ENCODE measurements around the gene KRTAP12-3.
"Not testable (repeated sequence)": the region's sequence is repeated elsewhere in the genome, so short reads cannot be mapped to it uniquely, and the experiment has no call there.

Gene KRTAP12-3

GRCh38 chr21:44685050-44685449, 27.3 kb downstream of the KRTAP12-3 start:
- not testable (repeated sequence) for DNase-seq

- no peak for DNase-seq
Observed at GRCh38 chr21:44686000-44686781, 28.5 kb downstream of the KRTAP12-3 start.

DNA sequence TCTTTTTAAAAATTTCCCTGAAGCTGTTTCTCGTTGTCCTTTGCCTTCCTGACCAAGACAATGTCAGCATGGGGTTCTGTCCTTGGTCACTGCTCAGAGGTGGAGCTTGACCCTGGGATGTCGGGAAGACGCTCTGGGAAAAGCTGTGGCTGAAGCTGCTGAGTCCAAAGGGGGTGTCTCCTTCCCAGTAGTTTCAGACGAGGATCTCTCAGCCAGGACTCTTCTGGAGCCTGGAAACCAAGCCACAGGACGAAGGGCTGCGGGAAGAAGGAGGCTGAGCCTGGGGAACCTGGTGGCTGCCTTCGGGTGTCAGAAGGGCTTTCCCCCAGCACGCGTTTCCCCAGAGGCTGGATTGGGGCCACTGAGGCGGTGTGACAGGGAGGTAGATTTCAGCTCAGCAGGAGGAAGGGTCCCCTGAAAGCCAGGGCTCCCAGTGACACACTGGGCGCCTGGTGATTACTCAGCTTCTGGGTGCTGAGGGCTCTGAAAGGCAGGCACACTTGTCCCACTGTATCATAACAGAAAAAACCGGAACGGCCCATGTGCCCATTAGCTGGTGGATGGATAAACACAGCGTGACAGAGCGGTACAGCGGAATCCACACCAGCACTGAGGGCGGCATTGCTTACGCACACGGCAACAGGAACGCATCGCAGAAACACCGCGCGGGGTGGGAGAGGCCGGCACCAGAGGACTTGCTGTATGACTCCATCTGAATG, 29.3 kb downstream of the KRTAP12-3 start:
- DNase-seq: no peak

DNA sequence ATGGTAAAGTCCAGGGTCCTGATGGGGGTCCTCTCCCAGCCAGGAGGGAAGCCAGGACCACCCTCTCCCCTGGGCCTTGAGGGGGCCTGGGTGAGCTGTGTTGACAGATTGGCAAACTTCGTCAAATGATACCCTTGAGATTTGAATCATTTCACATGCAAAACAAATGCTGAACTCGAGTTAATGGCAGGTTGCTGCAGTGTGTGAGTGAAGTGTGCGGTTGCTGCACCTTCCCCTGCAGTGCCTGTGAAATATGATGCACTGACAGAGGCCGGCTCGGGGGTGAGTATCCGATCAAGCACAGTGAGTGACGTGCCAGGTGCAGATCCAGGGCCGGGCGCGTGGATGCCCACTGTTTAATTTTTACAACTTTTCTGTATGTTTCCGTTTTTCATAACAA, 29.9 kb downstream of the KRTAP12-3 start:
- DNase-seq: no peak

DNA sequence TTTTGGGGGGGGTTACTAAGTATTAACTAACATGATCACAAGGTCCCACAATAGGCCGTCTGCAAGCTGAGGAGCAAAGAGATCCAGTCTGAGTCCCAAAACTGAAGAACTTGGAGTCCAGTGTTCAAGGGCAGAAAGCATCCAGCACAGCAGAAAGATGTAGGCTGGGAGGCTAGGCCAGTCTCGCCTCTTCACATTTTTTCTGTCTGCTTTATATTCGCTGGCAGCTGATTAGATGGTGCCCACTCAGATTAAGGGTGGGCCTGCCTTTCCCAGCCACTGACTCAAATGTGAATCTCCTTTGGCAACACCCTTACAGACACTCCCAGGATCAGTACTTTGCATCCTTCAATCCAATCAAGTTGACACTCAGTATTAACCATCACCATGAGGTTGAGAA, 32.0 kb downstream of the KRTAP12-3 start:
- DNase-seq: not testable (repeated sequence)

DNA sequence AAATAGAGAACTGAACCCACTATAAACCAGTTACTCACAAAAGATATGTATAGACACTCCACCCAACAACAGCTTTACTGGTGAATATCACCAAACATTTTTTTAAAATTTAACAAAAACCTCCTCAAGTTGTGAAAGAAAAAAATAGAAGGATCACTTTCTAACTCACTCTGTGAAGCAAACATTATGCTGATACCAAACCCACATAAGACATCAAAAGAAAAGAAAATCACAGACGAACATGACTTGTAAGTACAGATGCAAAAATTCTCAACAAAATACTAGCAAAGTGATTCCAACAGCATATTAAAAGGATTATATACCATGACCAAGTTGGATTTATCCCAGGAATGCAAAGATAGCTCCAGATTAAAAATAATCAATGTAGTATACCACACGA, 34.0 kb downstream of the KRTAP12-3 start:
- no peak for DNase-seq

GRCh38 chr21:44692798-44693512, 35.2 kb downstream of the KRTAP12-3 start:
- no peak for DNase-seq

DNA sequence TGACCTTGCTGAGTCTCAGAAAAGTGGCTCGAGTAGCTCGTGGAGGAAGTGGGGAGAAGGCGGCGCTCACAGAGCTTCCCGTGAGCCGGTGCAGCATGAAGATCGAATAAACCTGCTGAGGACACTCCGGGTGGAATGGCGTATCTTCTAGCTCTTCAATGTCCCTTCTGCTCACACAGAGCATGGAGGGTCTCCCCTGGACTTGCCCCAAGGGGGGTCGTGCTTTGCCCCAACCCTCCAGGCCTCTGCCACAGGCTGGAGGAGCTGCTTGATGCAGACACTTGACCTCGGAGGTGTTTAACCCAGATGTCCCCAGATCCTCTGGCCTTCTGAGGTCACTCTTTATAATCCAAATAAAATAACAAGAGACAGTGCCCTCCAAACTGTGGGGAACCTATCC, 37.0 kb downstream of the KRTAP12-3 start:
- DNase-seq: no peak

GRCh38 chr21:44695184-44695583, 37.5 kb downstream of the KRTAP12-3 start:
- DNase-seq: no peak

- no peak for DNase-seq
Observed at GRCh38 chr21:44695641-44696040, 37.9 kb downstream of the KRTAP12-3 start.

- DNase-seq: no peak
Observed at GRCh38 chr21:44696572-44696971, 38.8 kb downstream of the KRTAP12-3 start.

GRCh38 chr21:44697172-44697810, 39.6 kb downstream of the KRTAP12-3 start, which contains the start of gene KRTAP10-12:
Gene KRTAP10-12 (plus strand): TSS chr21:44697172. CDS start chr21:44697202, 30 bp downstream.
- not testable (repeated sequence) for DNase-seq

DNA sequence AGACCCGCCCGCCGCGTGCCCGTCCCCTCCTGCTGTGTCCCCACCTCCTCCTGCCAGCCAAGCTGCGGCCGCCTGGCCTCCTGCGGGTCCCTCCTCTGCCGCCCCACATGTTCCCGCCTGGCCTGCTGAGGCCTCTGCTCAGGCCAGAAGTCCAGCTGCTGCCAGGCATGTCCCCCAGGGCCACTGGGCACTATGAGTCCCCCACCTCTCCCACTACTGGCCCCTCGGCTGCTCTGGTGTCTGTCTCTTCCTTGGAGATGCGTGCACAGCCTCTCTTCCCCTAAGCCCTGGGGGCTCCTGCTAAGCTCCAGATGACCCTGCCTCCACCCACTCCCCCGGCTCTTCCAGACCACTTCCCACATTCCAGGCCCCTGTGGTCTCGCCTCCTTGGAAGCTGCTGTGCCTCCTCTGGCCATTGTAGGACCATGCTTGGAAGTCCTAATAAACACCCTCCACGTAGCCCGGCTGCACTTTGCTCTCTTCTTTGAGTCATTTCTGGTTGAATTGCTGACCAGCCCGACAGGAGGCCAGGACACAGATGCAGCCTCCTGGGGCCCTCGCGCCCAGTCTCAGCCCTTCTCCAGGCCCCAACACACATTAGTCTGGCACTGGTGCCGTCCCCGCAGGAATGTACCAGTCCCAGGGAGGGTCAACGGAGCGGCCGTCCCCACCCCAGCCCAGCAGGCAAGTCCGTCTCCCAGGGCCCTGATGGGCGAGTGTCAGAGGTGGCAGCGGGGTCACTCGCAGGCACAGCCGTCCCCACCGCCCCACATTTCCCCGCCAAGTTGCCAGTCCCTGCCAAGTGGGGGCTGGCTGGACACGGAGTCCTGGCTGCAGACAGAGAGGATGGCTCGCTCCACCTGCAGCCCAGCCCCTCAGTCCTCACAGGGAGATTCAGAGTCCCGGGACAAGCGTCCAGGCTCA, 40.3 kb downstream of the KRTAP12-3 start:
- DNase-seq: no peak

GRCh38 chr21:44699502-44700001, 41.8 kb downstream of the KRTAP12-3 start:
- no peak for DNase-seq

DNA sequence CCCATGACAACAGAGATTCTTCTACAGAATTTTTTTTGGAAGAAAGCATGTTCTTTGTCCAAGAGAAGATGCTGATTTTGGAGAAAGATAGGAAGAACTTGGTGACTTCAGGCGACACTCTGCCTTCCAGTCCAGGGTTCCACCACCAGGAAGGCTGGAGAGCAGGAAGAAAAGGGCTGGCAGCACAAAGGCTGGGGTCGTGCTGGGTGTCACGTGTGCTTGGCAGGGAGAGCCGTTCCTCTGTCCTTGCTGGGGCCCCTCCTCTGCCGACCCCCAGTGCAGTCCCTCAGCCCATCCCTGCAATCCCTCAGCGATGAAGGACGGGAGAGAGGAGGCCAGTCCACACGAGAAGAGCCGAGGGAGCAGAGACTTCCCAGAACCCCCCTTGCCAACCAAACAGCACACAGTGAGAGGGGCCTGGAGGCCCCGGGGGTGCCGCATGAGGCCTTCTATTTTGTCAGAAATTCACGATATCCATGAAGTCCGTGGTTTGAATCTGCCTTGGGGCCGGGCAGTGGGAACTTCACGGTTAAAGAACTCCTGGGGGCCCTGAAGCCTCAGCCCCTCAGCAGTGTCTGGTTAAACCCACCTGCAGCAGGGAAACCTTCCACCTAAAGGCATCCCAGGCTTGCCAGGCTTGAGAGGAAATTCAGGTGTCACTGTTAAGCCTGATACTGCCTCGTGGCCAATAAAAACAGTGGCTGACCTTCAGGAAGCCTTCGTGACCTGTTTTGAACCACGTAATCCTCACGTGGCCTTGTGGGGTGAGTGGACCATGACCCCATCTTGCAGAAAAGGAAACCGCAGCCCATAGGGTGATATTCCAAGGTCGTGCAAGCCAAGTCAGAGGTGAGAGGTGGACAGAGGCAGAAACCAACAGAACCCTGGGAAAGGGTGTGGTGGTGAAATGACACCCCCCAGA, 42.6 kb downstream of the KRTAP12-3 start:
- no peak for DNase-seq

DNA sequence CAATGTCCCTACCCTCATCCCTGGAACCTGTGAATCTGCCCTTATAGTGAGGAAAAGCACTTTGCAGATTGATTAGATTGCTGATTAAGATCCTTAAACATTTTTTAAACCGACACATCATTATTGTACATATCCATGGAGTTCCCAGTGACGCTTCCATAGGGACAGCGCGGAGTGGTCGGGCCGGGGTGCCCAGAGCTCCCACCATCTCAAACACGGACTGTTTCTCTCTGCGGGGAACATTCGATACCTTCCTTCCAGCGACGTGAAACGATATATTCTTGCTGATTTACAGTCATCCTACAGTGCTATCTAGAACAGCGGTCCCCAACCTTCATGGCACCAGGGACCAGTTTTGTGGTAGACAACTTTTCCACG, 43.3 kb downstream of the KRTAP12-3 start:
- DNase-seq: no peak

- no peak for DNase-seq
Observed at GRCh38 chr21:44701541-44701940, 43.8 kb downstream of the KRTAP12-3 start.

GRCh38 chr21:44702111-44702972, 44.6 kb downstream of the KRTAP12-3 start:
- no peak for DNase-seq

Data from fibroblast of skin of abdomen (primary cell).